Germinal center (tissue), 1 donor: ENCODE results near the gene KIF6.

Experiments
- DNase-seq: peaks from one replicate; pipeline ENCODE4 v3.0.0; 2012; ENCODE audit warnings: mixed read lengths, low spot score

KIF6 gene

GRCh38 chr6:39594285-39594684 lies 130.9 kb downstream of the KIF6 start:
- no peak for DNase-seq

DNA sequence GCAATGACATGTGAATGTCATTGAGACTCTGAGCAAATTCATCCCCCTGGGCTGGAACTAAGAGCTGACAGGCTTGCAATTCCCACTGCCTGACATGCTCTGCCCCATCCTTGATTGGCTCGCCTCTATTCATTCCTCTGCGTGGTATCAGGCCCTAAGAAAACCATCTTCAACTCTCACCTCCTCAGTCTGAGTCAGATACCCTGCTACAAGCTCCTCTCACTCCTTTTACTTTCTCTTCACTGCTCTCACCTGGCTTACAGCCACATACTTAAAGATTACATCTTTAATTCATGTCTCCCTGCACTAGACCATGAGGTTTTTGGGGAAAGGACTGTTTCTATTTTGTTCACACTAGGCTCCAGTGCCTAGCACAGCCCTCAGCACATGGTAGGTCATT lies 131.6 kb downstream of the KIF6 start:
- DNase-seq: no peak

GRCh38 chr6:39590871-39591393 lies 134.3 kb downstream of the KIF6 start:
- no peak for DNase-seq

DNA sequence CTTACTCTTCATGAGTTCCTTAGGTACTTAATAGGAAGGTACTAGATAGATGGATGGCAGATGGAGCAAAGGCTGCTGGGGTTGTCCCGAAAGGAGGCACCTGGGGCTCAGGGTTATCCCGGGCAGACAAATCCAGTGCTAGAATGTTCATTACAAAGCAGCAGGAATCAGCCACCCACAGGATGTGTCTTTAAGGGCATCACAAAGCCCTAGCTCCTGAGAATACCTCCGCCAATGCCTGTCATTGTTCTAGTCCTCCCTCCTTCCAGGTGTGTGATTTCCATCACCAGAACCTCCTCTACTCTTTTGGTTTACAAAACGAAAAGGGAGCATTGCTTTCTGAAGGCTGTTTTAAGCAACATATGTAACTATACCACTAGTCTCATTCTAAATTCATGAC lies 138.1 kb downstream of the KIF6 start:
- DNase-seq: no peak

- no peak for DNase-seq
Measured at GRCh38 chr6:39585641-39586040, 139.6 kb downstream of the KIF6 start.

- DNase-seq: no peak
Measured at GRCh38 chr6:39577446-39578165, 147.6 kb downstream of the KIF6 start.

GRCh38 chr6:39576556-39577303 lies 148.5 kb downstream of the KIF6 start:
- no peak for DNase-seq

- DNase-seq: no peak
Measured at GRCh38 chr6:39574991-39575390, 150.2 kb downstream of the KIF6 start.

- DNase-seq: no peak
Measured at GRCh38 chr6:39573541-39573940, 151.7 kb downstream of the KIF6 start.

- DNase-seq: no peak
Measured at GRCh38 chr6:39572661-39573340, 152.4 kb downstream of the KIF6 start.

- no peak for DNase-seq
Measured at GRCh38 chr6:39568896-39569295, 156.3 kb downstream of the KIF6 start.

- DNase-seq: no peak
Measured at GRCh38 chr6:39567091-39567490, 158.1 kb downstream of the KIF6 start.

GRCh38 chr6:39566456-39566855 lies 158.8 kb downstream of the KIF6 start:
- no peak for DNase-seq

DNA sequence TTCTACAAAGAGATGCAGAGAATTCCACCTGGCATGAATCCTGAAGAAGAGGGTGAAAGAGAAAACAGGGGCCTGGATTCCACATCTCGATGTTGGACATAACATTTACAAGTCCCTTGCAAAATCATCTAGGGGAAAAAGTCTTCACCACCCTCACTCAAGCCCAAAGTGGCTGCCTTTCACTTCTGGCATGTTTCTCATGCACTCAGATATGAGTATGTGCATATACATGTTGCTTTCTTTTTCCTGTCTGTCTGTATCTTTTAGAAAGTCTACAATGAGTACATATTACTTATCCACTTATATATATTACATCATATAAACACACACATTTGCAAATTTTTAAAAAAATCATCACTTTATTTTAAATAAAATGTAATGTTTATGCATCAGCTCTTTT lies 159.3 kb downstream of the KIF6 start:
- DNase-seq: no peak

- DNase-seq: no peak
Measured at GRCh38 chr6:39563566-39564311, 161.5 kb downstream of the KIF6 start.

GRCh38 chr6:39561536-39562266 lies 163.5 kb downstream of the KIF6 start:
- DNase-seq: no peak

- DNase-seq: no peak
Measured at GRCh38 chr6:39560915-39561314, 164.3 kb downstream of the KIF6 start.

DNA sequence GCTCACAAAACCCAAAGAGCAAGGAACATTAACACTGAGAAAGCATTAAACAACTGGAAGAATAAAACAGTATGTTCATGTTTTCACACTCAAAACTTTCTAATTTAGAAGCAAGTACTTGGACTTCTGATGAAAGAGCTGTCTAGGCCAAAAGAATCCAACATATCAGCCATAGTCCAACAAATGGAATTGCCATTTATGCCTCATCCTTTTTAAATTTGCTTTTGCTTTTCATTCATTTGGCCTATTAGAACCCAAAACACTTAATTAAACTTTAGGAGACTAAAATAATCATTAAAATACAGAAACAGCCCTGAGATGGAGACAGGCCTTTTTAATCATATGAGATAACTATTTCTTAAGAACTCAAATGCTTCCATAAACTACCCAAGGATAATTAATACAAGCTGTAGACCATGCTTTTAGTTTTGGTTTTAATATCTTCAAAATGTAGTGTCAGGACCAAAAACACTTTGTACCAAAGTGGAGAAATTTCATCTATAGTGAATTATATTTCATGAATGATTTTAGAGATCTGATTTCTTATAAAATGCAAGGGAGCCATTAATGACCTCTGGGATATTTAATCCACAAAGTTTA lies 166.5 kb downstream of the KIF6 start:
- no peak for DNase-seq

GRCh38 chr6:39558079-39558478 lies 167.1 kb downstream of the KIF6 start:
- DNase-seq: no peak

- no peak for DNase-seq
Measured at GRCh38 chr6:39555136-39555535, 170.1 kb downstream of the KIF6 start.
